ENCODE measurements around the gene HIF1A. TPM values are rescaled to one million over a fixed set of nuclear protein-coding genes. Genes with fewer than 3 reads are reported as not detected.

HIF1A gene
- total and polyA plus RNA-seq, 10 of the 15 experiments (the other 5 are each of a cell fraction or from before 2014, with no cell fraction given), result 18.3 to 97.0 (median 75.3) TPM

DNA sequence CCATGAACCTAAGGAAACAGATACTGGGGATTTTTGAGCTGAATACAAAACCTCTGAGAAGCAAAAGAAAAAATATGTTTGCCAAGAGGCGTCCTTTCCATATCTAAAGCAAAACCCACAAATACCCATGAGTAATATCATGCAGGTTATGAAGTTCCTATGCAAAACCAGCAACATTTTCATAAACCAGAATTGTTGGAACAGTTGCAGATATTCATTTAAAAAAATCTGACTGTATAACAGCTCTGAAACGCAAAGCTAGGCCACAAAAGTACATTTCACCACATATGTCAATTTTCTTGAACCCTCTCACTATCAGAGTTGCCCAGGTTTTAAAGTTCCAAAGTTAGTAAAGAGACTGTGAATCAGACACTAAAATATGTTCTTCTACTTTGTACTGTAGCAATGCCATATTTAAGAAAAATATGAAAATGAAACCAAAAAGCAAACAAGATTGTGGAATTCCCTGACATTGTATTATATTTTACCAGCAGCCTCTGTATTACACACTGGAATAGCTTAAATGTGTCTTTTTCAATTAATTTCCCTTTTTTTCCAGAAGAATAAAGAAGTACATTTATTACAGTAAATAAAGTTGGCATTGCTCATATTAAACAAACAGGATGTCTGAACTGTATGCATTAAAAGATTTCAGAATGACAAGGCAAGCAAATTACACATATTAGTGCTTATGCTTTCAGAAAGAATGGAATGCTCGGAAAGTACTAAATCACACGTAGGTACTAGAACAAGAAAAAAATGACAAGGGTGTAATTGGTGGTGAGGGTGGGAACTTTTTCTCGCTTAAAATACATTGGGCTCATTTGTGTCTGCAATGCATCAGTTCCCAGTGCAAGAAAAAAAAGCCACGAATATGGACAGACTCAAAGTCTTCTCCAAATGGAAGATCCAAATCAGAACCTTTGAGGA lies 33.6 kb upstream of the HIF1A start (continued):
- TF ChIP-seq RUNX3 (IDR thresholded peaks at IDR 0.05; ENCODE audit: low read length) (peak; percentile 93), CREM (IDR thresholded peaks at IDR 0.05; ENCODE audit: low read depth) (0 out of 2 replicates have a peak, but pooled peaks have one; percentile 19), IRF4 (IDR thresholded peaks at IDR 0.05; ENCODE audit: low read depth, low read length) (peak; percentile 38; the same call in 1 of the 2 replicates), ZNF384 (IDR thresholded peaks at IDR 0.05; ENCODE audit: borderline replicate concordance, low read depth, low read length) (peak; percentile 13; the same call in 1 of the 2 replicates), BCL11A (IDR thresholded peaks at IDR 0.05; ENCODE audit: low read depth, low read length) (peak; percentile 43; the same call in 1 of the 2 replicates)
- TF ChIP-seq, protein P1, sequence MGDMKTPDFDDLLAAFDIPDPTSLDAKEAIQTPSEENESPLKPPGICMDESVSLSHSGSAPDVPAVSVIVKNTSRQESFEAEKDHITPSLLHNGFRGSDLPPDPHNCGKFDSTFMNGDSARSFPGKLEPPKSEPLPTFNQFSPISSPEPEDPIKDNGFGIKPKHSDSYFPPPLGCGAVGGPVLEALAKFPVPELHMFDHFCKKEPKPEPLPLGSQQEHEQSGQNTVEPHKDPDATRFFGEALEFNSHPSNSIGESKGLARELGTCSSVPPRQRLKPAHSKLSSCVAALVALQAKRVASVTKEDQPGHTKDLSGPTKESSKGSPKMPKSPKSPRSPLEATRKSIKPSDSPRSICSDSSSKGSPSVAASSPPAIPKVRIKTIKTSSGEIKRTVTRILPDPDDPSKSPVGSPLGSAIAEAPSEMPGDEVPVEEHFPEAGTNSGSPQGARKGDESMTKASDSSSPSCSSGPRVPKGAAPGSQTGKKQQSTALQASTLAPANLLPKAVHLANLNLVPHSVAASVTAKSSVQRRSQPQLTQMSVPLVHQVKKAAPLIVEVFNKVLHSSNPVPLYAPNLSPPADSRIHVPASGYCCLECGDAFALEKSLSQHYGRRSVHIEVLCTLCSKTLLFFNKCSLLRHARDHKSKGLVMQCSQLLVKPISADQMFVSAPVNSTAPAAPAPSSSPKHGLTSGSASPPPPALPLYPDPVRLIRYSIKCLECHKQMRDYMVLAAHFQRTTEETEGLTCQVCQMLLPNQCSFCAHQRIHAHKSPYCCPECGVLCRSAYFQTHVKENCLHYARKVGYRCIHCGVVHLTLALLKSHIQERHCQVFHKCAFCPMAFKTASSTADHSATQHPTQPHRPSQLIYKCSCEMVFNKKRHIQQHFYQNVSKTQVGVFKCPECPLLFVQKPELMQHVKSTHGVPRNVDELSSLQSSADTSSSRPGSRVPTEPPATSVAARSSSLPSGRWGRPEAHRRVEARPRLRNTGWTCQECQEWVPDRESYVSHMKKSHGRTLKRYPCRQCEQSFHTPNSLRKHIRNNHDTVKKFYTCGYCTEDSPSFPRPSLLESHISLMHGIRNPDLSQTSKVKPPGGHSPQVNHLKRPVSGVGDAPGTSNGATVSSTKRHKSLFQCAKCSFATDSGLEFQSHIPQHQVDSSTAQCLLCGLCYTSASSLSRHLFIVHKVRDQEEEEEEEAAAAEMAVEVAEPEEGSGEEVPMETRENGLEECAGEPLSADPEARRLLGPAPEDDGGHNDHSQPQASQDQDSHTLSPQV (IDR thresholded peaks at IDR 0.05), result no peak
- TF ChIP-seq, protein P2, sequence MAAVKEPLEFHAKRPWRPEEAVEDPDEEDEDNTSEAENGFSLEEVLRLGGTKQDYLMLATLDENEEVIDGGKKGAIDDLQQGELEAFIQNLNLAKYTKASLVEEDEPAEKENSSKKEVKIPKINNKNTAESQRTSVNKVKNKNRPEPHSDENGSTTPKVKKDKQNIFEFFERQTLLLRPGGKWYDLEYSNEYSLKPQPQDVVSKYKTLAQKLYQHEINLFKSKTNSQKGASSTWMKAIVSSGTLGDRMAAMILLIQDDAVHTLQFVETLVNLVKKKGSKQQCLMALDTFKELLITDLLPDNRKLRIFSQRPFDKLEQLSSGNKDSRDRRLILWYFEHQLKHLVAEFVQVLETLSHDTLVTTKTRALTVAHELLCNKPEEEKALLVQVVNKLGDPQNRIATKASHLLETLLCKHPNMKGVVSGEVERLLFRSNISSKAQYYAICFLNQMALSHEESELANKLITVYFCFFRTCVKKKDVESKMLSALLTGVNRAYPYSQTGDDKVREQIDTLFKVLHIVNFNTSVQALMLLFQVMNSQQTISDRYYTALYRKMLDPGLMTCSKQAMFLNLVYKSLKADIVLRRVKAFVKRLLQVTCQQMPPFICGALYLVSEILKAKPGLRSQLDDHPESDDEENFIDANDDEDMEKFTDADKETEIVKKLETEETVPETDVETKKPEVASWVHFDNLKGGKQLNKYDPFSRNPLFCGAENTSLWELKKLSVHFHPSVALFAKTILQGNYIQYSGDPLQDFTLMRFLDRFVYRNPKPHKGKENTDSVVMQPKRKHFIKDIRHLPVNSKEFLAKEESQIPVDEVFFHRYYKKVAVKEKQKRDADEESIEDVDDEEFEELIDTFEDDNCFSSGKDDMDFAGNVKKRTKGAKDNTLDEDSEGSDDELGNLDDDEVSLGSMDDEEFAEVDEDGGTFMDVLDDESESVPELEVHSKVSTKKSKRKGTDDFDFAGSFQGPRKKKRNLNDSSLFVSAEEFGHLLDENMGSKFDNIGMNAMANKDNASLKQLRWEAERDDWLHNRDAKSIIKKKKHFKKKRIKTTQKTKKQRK (IDR thresholded peaks at IDR 0.05; ENCODE audit: low read depth, low read length), result no peak
- TF ChIP-seq, protein P3, sequence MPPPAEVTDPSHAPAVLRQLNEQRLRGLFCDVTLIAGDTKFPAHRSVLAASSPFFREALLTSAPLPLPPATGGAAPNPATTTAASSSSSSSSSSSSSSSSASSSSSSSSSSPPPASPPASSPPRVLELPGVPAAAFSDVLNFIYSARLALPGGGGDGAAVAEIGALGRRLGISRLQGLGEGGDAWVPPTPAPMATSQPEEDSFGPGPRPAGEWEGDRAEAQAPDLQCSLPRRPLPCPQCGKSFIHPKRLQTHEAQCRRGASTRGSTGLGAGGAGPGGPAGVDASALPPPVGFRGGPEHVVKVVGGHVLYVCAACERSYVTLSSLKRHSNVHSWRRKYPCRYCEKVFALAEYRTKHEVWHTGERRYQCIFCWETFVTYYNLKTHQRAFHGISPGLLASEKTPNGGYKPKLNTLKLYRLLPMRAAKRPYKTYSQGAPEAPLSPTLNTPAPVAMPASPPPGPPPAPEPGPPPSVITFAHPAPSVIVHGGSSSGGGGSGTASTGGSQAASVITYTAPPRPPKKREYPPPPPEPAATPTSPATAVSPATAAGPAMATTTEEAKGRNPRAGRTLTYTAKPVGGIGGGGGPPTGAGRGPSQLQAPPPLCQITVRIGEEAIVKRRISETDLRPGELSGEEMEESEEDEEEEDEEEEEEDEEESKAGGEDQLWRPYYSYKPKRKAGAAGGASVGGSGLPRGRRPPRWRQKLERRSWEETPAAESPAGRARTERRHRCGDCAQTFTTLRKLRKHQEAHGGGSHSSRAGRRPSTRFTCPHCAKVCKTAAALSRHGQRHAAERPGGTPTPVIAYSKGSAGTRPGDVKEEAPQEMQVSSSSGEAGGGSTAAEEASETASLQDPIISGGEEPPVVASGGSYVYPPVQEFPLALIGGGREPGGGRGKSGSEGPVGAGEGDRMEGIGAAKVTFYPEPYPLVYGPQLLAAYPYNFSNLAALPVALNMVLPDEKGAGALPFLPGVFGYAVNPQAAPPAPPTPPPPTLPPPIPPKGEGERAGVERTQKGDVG (CRISPR knock-in tag; IDR thresholded peaks at IDR 0.05), result no peak

Data from GM12878 (cell line).